Measurements from ENCODE around the gene HMX1.

HMX1 gene

GRCh38 chr4:8898419-8898818 lies 26.8 kb upstream of the HMX1 start:
- ChIA-PET CTCF (no interaction called here), POLR2A (no interaction called here)
- no peak for TF ChIP-seq CTCF (IDR thresholded peaks at IDR 0.05; ENCODE audit: control extremely low read depth, extremely low read depth, low read depth, missing control alignments)
- DNase-seq (ENCODE audit: extremely low spot score), result no peak

- TF ChIP-seq CTCF (IDR thresholded peaks at IDR 0.05; ENCODE audit: control extremely low read depth, extremely low read depth, low read depth, missing control alignments), result no peak
- POLR2A ChIA-PET, result no interaction called here
- CTCF ChIA-PET, result interaction anchor here (0.9 kb wide), 1 partner anchor 281 kb away, joined by 3 read pairs; no protein-coding TSS in a partner anchor
- no peak for DNase-seq (ENCODE audit: extremely low spot score)
Measured at GRCh38 chr4:8897251-8898167, 25.9 kb upstream of the HMX1 start.

- ChIA-PET CTCF (interaction anchor here (1.0 kb wide), 1 partner anchor 11 kb away, joined by 3 read pairs; no protein-coding TSS in a partner anchor), POLR2A (no interaction called here)
- TF ChIP-seq CTCF (IDR thresholded peaks at IDR 0.05; ENCODE audit: control extremely low read depth, extremely low read depth, low read depth, missing control alignments), result no peak
- DNase-seq (ENCODE audit: extremely low spot score), result no peak
Measured at GRCh38 chr4:8896506-8896905, 24.9 kb upstream of the HMX1 start.

GRCh38 chr4:8896071-8896470 lies 24.4 kb upstream of the HMX1 start:
- TF ChIP-seq CTCF (IDR thresholded peaks at IDR 0.05; ENCODE audit: control extremely low read depth, extremely low read depth, low read depth, missing control alignments), result no peak
- ChIA-PET CTCF (interaction anchor here (1.0 kb wide), 1 partner anchor 11 kb away, joined by 3 read pairs; no protein-coding TSS in a partner anchor), POLR2A (no interaction called here)
- no peak for DNase-seq (ENCODE audit: extremely low spot score)

GRCh38 chr4:8895295-8895694 lies 23.7 kb upstream of the HMX1 start:
- TF ChIP-seq CTCF (IDR thresholded peaks at IDR 0.05; ENCODE audit: control extremely low read depth, extremely low read depth, low read depth, missing control alignments), result no peak
- CTCF ChIA-PET, result no interaction called here
- no peak for DNase-seq (ENCODE audit: extremely low spot score)
- POLR2A ChIA-PET, result no interaction called here

- POLR2A ChIA-PET, result no interaction called here
- TF ChIP-seq CTCF (IDR thresholded peaks at IDR 0.05; ENCODE audit: control extremely low read depth, extremely low read depth, low read depth, missing control alignments), result no peak
- CTCF ChIA-PET, result no interaction called here
- DNase-seq (ENCODE audit: extremely low spot score), result no peak
Measured at GRCh38 chr4:8894424-8894816, 22.8 kb upstream of the HMX1 start.
